Thyroid gland (tissue), 4 donors: ENCODE data around the gene CLEC2D. TPM values are rescaled to one million over a fixed set of nuclear protein-coding genes. Genes with fewer than 3 reads are reported as not detected.
"Not testable (repeated sequence)": the region's sequence is repeated elsewhere in the genome, so short reads cannot be mapped to it uniquely, and the experiment has no call there.

Source experiments
- DNase-seq, 2 donors: peaks; one replicate each; pipeline ENCODE4 v3.0.0-alpha.2; 2019
- H3K27ac ChIP-seq, 3 donors: fragments of 200-600 bp; sonication (generic); 1 replicate in 2 of 3; 2 replicates in 1 of 3; pipeline ENCODE4 v1.5.1; 2016 to 2019; ENCODE audit warnings: mild to moderate bottlenecking in 1 of 3, moderate library complexity in 1 of 3
- H3K27me3 ChIP-seq: fragments of 200-600 bp; sonication (generic); one replicate; pipeline ENCODE4 v1.5.1; 2019
- H3K36me3 ChIP-seq, 2 donors: fragments of 200-600 bp; sonication (generic); one replicate each; pipeline ENCODE4 v1.5.1; 2016 to 2019
- H3K4me1 ChIP-seq, 2 donors: fragments of 200-600 bp; sonication (generic); one replicate each; pipeline ENCODE4 v1.5.1; 2017 to 2019
- H3K4me3 ChIP-seq, 3 donors: fragments of 200-600 bp; sonication (generic); replicated peaks in 1 of 3; 1 replicate in 2 of 3; 2 replicates in 1 of 3; pipeline ENCODE4 v1.5.1; 2016; ENCODE audit warnings: mild to moderate bottlenecking in 1 of 3
- H3K9me3 ChIP-seq: fragments of 200-600 bp; sonication (generic); one replicate; pipeline ENCODE4 v1.5.1; 2017
- CTCF ChIP-seq, 6 experiments: fragments of 200-600 bp in 3 of 6; fragments of 450-650 bp in 3 of 6; sonication (generic) in 3 of 6; IDR thresholded peaks; one replicate each; pipeline ENCODE4 v1.5.1; 2016 to 2019; ENCODE audit warnings: antibody characterized with exemption in 6 of 6, mild to moderate bottlenecking in 2 of 6, inconsistent platforms in 1 of 6, moderate library complexity in 1 of 6
- POLR2A ChIP-seq, 2 donors: fragments of 450-650 bp; IDR thresholded peaks; one replicate each; pipeline ENCODE4 v1.6.1; 2017; ENCODE audit warnings: antibody characterized with exemption in 2 of 2, mild to moderate bottlenecking in 2 of 2, moderate library complexity in 1 of 2
- WGBS, 2 donors: methylation state at CpG; one replicate each; pipeline ENCODE4 v1.1.5; 2017; 5-methylcytosine and 5-hydroxymethylcytosine counted together
- intact Hi-C: fragments of 100-400 bp; cut with DNase I; formaldehyde crosslinking; loops from one replicate; pipeline ENCODE4 v1.15.1; 2023
- total RNA-seq, 4 donors: library from RNA; depleted of rRNA; stranded (reverse); fragments of >200 nt; gene quantifications; one replicate each; pipeline ENCODE4 v1.2.3, GENCODE V29; 2016

The CLEC2D gene
- total RNA-seq, 4 donors from 2014 or later = 4.9 to 11.3 (median 9.8) TPM

DNA sequence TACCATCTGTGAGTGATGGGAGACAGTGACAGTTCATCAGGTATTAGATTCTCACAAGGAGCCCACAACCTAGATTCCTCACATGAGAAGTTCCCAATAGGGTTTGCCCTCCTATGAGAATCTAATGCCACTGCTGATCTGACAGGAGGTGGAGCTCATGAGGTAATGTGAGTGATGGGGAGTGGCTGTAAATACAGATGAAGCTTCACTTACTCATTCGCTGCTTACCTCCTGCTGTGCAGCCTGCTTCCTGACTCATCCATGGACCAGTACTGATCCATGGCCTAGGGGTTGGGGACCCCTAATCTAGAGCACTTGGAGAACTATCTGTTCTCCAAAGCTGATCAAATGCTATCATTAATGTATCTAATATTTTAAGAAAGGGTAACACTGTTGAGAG, 17.7 kb downstream of the CLEC2D start:
- no peak overlapping the region for H3K27ac ChIP-seq
- TF ChIP-seq POLR2A (IDR thresholded peaks at IDR 0.05) (no peak), CTCF (IDR thresholded peaks at IDR 0.05) (no peak)
- intact Hi-C loops = no loop called here
- no peak overlapping the region for H3K4me3 ChIP-seq
- H3K9me3 ChIP-seq = no peaks in the 10 kb centered on the region
- H3K27me3 ChIP-seq = no peaks in the 10 kb centered on the region
- H3K4me1 ChIP-seq = no peaks in the 10 kb centered on the region
- no peak for DNase-seq
- 94 to 100% methylated on average over 1 of the region's 1 CpG for WGBS, 2 donors
- H3K36me3 ChIP-seq = no peaks in the 10 kb centered on the region

- intact Hi-C loops = no loop called here
- TF ChIP-seq POLR2A (IDR thresholded peaks at IDR 0.05) = no peak
- no peak for TF ChIP-seq CTCF (IDR thresholded peaks at IDR 0.05)
- H3K27ac ChIP-seq = no peak overlapping the region
- no peak for DNase-seq
- H3K4me1 ChIP-seq = no peaks in the 10 kb centered on the region
- H3K36me3 ChIP-seq = peaks cover 0 to 8% of the 10 kb centered on the region in 2 donors
- no peaks in the 10 kb centered on the region for H3K9me3 ChIP-seq
- 93 to 95% methylated on average over 1 of the region's 1 CpG for WGBS, 2 donors
- H3K27me3 ChIP-seq = no peaks in the 10 kb centered on the region
- no peak overlapping the region for H3K4me3 ChIP-seq
Observed at GRCh38 chr12:9692909-9693308, 23.4 kb downstream of the CLEC2D start.

- no peak for DNase-seq
- no peak for TF ChIP-seq POLR2A (IDR thresholded peaks at IDR 0.05)
- no peak for TF ChIP-seq CTCF (IDR thresholded peaks at IDR 0.05)
Observed at GRCh38 chr12:9694241-9694640, 24.7 kb downstream of the CLEC2D start.

DNA sequence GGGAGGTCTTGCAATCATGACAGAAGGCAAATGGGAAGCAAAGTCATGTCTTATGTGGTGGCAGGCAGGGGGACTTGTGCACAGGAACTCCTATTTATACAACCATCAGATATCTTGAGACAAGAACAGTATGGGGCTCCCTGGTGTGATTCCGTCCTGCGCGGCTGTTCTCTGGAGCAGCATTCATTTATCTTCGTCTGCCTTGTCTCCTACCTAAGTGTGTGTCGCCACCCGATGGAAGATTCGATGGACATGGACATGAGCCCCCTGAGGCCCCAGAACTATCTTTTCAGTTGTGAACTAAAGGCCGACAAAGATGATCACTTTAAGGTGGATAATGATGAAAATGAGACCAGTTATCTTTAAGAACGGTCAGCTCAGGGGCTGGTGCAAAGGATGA, 25.6 kb downstream of the CLEC2D start:
- H3K27ac ChIP-seq, H3K4me1 ChIP-seq, H3K9me3 ChIP-seq, H3K4me3 ChIP-seq, H3K27me3 ChIP-seq, DNase-seq, H3K36me3 ChIP-seq, intact Hi-C loops: not testable (repeated sequence)
- WGBS, 2 donors = 97 to 99% methylated on average over 9 of the region's 9 CpGs

More at GRCh38 chr12:9694241-9694640, 24.7 kb downstream of the CLEC2D start:
- intact Hi-C loops = no loop called here
- Histone ChIP-seq H3K36me3 (peaks cover 0 to 8% of the 10 kb centered on the region in 2 donors), H3K9me3 (no peaks in the 10 kb centered on the region), H3K27me3 (no peaks in the 10 kb centered on the region), H3K4me3 (no peak overlapping the region), H3K27ac (no peak overlapping the region), H3K4me1 (no peaks in the 10 kb centered on the region)
- 73 to 77% methylated on average over 1 of the region's 1 CpG for WGBS, 2 donors

DNA sequence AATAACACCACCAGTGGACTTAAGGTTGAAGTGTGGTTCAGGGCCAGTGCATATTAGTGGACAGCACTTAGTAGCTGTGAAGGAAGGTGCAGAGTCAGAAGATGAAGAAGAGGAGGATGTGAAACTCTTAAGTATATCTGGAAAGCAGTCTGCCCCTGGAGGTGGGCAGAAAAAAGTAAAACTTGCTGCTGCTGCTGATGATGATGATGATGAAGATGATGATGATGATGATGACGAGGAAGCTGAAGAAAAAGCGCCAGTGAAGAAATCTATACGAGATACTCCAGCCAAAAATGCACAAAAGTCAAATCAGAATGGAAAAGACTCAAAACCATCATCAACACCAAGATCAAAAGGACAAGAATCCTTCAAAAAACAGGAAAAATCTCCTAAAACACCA, 26.1 kb downstream of the CLEC2D start:
- intact Hi-C loops, H3K4me1 ChIP-seq, H3K27ac ChIP-seq, DNase-seq, H3K36me3 ChIP-seq, H3K27me3 ChIP-seq, H3K9me3 ChIP-seq, H3K4me3 ChIP-seq: not testable (repeated sequence)
- 94 to 97% methylated on average over 3 of the region's 3 CpGs for WGBS, 2 donors

GRCh38 chr12:9697619-9698018, 28.1 kb downstream of the CLEC2D start:
- intact Hi-C loops = no loop called here

More at GRCh38 chr12:9697619-9698018, 28.1 kb downstream of the CLEC2D start:
- no peak overlapping the region for H3K4me3 ChIP-seq
- TF ChIP-seq POLR2A (IDR thresholded peaks at IDR 0.05) (no peak), CTCF (IDR thresholded peaks at IDR 0.05) (no peak)
- H3K9me3 ChIP-seq = no peaks in the 10 kb centered on the region
- H3K27ac ChIP-seq = no peak overlapping the region
- no peak for DNase-seq
- H3K4me1 ChIP-seq = no peaks in the 10 kb centered on the region
- no peaks in the 10 kb centered on the region for H3K27me3 ChIP-seq
- peaks cover 0 to 8% of the 10 kb centered on the region in 2 donors for H3K36me3 ChIP-seq
